Fibroblast of lung (primary cell): ENCODE results near the gene A2M. TPM values are rescaled to one million over a fixed set of nuclear protein-coding genes. Genes with fewer than 3 reads are reported as not detected.

Source experiments
- DNase-seq, 2 donors: peaks; one replicate each; pipeline versions ENCODE4 v3.0.0 to v3.0.0-alpha.2; 2010; ENCODE audit warnings: low read depth in 2 of 2
- H2AFZ ChIP-seq: 2 replicates; pipeline ENCODE4 v1.5.1; 2012; ENCODE audit warnings: low read length, control low read depth, inconsistent platforms
- H3K27ac ChIP-seq: 2 replicates; pipeline ENCODE4 v1.5.1; 2011; ENCODE audit warnings: low read length, control low read depth; ENCODE audit not compliant: insufficient read depth
- H3K27me3 ChIP-seq: 2 replicates; pipeline ENCODE4 v1.5.1; 2011; ENCODE audit warnings: mild to moderate bottlenecking, low read length; ENCODE audit not compliant: control insufficient read depth, insufficient read depth
- H3K36me3 ChIP-seq: 2 replicates; pipeline ENCODE4 v1.5.1; 2011; ENCODE audit warnings: low read length; ENCODE audit not compliant: control insufficient read depth, insufficient read depth
- H3K4me1 ChIP-seq: 2 replicates; pipeline ENCODE4 v1.5.1; 2011; ENCODE audit warnings: low read length; ENCODE audit not compliant: control insufficient read depth, insufficient read depth; ENCODE audit errors: extremely low read depth
- H3K4me2 ChIP-seq: 2 replicates; pipeline ENCODE4 v1.5.1; 2011; ENCODE audit warnings: low read length, control low read depth; ENCODE audit not compliant: insufficient read depth; ENCODE audit errors: extremely low read depth
- H3K4me3 ChIP-seq, 4 experiments: fragments of 200-600 bp in 1 of 4; sonication (generic) in 1 of 4; replicated peaks in 1 of 4; 2 replicates each; pipeline ENCODE4 v1.5.1; 2011 to 2016; ENCODE audit warnings: low read length in 4 of 4, low read depth in 3 of 4, mild to moderate bottlenecking in 3 of 4, control low read depth in 2 of 4, inconsistent platforms in 1 of 4, mixed read lengths in 1 of 4; ENCODE audit not compliant: insufficient read depth in 1 of 4; ENCODE audit errors: control extremely low read depth in 1 of 4
- H3K79me2 ChIP-seq: 2 replicates; pipeline ENCODE4 v1.5.1; 2012; ENCODE audit warnings: mild to moderate bottlenecking, low read length, inconsistent platforms; ENCODE audit not compliant: control insufficient read depth, insufficient read depth
- H3K9ac ChIP-seq: 2 replicates; pipeline ENCODE4 v1.5.1; 2011; ENCODE audit warnings: mild to moderate bottlenecking, low read length, control low read depth; ENCODE audit not compliant: insufficient read depth
- H3K9me3 ChIP-seq: 2 replicates; pipeline ENCODE4 v1.5.1; 2012; ENCODE audit warnings: low read depth, low read length; ENCODE audit not compliant: control insufficient read depth, insufficient read depth
- H4K20me1 ChIP-seq: 2 replicates; pipeline ENCODE4 v1.5.1; 2011; ENCODE audit warnings: low read length; ENCODE audit not compliant: control insufficient read depth, insufficient read depth; ENCODE audit errors: extremely low read depth
- EZH2 ChIP-seq: IDR thresholded peaks from 2 replicates; pipeline ENCODE4 v1.5.1; 2012; ENCODE audit warnings: low read length, control low read depth, mild to moderate bottlenecking; ENCODE audit errors: missing control alignments
- polyA plus RNA-seq, 2 donors: library from polyadenylated mRNA; depleted of rRNA in 1 of 2; stranded (reverse) in 1 of 2; unstranded in 1 of 2; fragments of >200 nt; gene quantifications; 2 replicates each; pipeline ENCODE4 v1.2.1, GENCODE V29; 2011 to 2012; ENCODE audit warnings: missing spikeins in 1 of 2
- total RNA-seq: library from RNA; depleted of rRNA; stranded (reverse); fragments of >200 nt; gene quantifications from 2 replicates; pipeline ENCODE4 v1.2.1, GENCODE V29; 2014
- TF ChIP-seq, protein P1 (sequence below), 2 donors: IDR thresholded peaks in 1 of 2; conservative IDR thresholded peaks in 1 of 2; 1 replicate in 1 of 2; 2 replicates in 1 of 2; pipeline ENCODE4 v1.5.1; 2011 to 2012; ENCODE audit warnings: low read length in 2 of 2, control low read depth in 1 of 2, inconsistent platforms in 1 of 2, low read depth in 1 of 2, mild to moderate bottlenecking in 1 of 2

Gene A2M
- total and polyA plus RNA-seq, 2 donors (not counting 1 experiment from before 2014, with no cell fraction given) = 95.0 to 300 TPM

DNA sequence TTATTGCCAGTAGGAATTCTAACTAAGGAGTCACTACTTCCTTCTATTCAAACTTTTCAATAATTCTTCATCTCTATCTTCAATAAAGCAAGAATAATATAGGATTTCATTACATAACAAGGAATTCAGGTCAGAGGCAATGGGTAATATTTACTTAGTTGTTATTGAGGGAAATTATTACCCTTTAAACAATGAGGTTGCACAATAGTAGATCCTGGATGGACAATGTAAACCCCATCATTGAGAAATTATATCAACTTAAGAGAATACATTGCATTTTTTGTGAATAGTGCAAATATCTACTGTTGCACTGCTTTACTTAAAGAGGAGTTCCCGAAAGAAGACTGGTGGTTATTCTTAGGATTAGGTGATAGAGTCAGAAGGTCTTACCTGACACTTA is 43.8 kb downstream of the A2M start:
- Histone ChIP-seq H3K9me3 (no peaks in the 10 kb centered on the region), H3K9ac (no peak overlapping the region), H3K27me3 (no peaks in the 10 kb centered on the region), H3K4me1 (no peaks in the 10 kb centered on the region), H4K20me1 (no peaks in the 10 kb centered on the region), H3K27ac (no peak overlapping the region), H3K4me3 (no peak overlapping the region), H3K4me2 (no peak overlapping the region), H3K36me3 (no peaks in the 10 kb centered on the region), H3K79me2 (no peaks in the 10 kb centered on the region), H2AFZ (no peak overlapping the region)
- TF ChIP-seq EZH2 = no peak
- TF ChIP-seq, protein P1, sequence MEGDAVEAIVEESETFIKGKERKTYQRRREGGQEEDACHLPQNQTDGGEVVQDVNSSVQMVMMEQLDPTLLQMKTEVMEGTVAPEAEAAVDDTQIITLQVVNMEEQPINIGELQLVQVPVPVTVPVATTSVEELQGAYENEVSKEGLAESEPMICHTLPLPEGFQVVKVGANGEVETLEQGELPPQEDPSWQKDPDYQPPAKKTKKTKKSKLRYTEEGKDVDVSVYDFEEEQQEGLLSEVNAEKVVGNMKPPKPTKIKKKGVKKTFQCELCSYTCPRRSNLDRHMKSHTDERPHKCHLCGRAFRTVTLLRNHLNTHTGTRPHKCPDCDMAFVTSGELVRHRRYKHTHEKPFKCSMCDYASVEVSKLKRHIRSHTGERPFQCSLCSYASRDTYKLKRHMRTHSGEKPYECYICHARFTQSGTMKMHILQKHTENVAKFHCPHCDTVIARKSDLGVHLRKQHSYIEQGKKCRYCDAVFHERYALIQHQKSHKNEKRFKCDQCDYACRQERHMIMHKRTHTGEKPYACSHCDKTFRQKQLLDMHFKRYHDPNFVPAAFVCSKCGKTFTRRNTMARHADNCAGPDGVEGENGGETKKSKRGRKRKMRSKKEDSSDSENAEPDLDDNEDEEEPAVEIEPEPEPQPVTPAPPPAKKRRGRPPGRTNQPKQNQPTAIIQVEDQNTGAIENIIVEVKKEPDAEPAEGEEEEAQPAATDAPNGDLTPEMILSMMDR (conservative IDR thresholded peaks at IDR 0.05 in 1 of 2, IDR thresholded peaks at IDR 0.05 in 1 of 2; ENCODE audit: low read depth in 1 of 2, low read length in 2 of 2) = no peak
- DNase-seq = no peak

DNA sequence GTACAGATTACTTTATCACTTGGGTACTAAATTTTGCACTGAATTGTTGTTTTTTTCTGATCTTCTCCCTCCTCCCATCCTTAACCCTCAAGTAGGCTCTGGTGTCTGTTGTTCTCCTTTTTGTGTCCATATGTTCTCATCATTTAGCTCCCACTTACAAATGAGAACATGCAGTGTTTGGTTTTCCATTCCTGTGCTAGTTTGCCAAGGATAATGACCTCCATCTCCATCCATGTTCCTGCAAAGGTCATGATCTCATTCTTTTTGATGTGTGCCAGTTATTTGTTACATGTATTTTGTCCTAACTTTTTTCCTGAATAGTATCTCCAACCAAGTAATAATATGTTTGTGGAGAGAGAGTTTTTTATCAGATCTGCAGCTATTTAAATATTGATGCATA is 44.2 kb downstream of the A2M start:
- DNase-seq = no peak
- Histone ChIP-seq H3K36me3 (no peaks in the 10 kb centered on the region), H2AFZ (no peak overlapping the region), H3K27me3 (no peaks in the 10 kb centered on the region), H3K27ac (no peak overlapping the region), H3K4me2 (no peak overlapping the region), H3K9me3 (no peaks in the 10 kb centered on the region), H3K79me2 (no peaks in the 10 kb centered on the region), H4K20me1 (no peaks in the 10 kb centered on the region), H3K4me1 (no peaks in the 10 kb centered on the region), H3K4me3 (no peak overlapping the region), H3K9ac (no peak overlapping the region)
- TF ChIP-seq EZH2 = no peak
- TF ChIP-seq, protein P1 (conservative IDR thresholded peaks at IDR 0.05 in 1 of 2, IDR thresholded peaks at IDR 0.05 in 1 of 2; ENCODE audit: low read depth in 1 of 2, low read length in 2 of 2) = no peak

DNA sequence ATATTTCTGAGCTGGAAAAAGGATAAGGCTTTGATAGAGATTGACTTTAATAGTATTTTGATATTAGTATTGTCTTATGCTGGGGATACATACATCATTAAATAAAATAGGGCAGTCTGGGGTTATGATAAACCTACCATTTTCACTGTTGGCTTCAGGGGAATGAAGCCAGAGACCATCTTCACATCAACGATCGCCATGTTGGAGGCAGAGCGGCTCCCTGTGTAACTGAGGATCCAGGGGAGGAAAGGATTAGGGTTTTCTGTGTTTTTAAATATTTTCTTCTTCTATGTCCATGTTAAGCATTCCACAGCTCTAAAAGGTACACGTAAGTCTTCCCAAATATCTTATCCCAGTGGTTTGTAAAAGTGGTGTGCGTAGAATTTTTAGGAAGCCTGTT is 45.4 kb downstream of the A2M start:
- Histone ChIP-seq H3K36me3 (no peaks in the 10 kb centered on the region), H3K9me3 (no peaks in the 10 kb centered on the region), H3K9ac (no peak overlapping the region), H3K4me1 (no peaks in the 10 kb centered on the region), H4K20me1 (no peaks in the 10 kb centered on the region), H2AFZ (no peak overlapping the region), H3K4me2 (no peak overlapping the region), H3K27ac (no peak overlapping the region), H3K79me2 (no peaks in the 10 kb centered on the region), H3K4me3 (no peak overlapping the region), H3K27me3 (no peaks in the 10 kb centered on the region)
- DNase-seq = no peak
- TF ChIP-seq, protein P1 (conservative IDR thresholded peaks at IDR 0.05 in 1 of 2, IDR thresholded peaks at IDR 0.05 in 1 of 2; ENCODE audit: low read depth in 1 of 2, low read length in 2 of 2) = no peak
- TF ChIP-seq EZH2 = no peak
